Uterus (tissue), 2 donors: ENCODE results near the gene DKK3.

Source experiments
- CTCF ChIP-seq, 4 experiments: fragments of 200-600 bp in 2 of 4; fragments of 450-650 bp in 2 of 4; sonication (generic) in 2 of 4; IDR thresholded peaks; one replicate each; pipeline ENCODE4 v1.5.1; 2016 to 2019; ENCODE audit warnings: antibody characterized with exemption in 4 of 4, mild to moderate bottlenecking in 2 of 4, moderate library complexity in 1 of 4
- POLR2A ChIP-seq, 2 donors: fragments of 450-650 bp; IDR thresholded peaks; one replicate each; pipeline ENCODE4 v1.6.1; 2016; ENCODE audit warnings: antibody characterized with exemption in 2 of 2, mild to moderate bottlenecking in 1 of 2, moderate library complexity in 1 of 2

GRCh38 chr11:12009617-12010321, 1.3 kb upstream of the DKK3 start:
- no peak for TF ChIP-seq CTCF (IDR thresholded peaks at IDR 0.05)
- no peak for TF ChIP-seq POLR2A (IDR thresholded peaks at IDR 0.05)
